Middle frontal gyrus (tissue), 1 donor: ENCODE results near the gene MAPRE3.

Source experiments
- DNase-seq: peaks from one replicate; pipeline ENCODE4 v3.0.0-alpha.2; 2015; ENCODE audit warnings: low spot score; ENCODE audit errors: extremely low spot score

The MAPRE3 gene

DNA sequence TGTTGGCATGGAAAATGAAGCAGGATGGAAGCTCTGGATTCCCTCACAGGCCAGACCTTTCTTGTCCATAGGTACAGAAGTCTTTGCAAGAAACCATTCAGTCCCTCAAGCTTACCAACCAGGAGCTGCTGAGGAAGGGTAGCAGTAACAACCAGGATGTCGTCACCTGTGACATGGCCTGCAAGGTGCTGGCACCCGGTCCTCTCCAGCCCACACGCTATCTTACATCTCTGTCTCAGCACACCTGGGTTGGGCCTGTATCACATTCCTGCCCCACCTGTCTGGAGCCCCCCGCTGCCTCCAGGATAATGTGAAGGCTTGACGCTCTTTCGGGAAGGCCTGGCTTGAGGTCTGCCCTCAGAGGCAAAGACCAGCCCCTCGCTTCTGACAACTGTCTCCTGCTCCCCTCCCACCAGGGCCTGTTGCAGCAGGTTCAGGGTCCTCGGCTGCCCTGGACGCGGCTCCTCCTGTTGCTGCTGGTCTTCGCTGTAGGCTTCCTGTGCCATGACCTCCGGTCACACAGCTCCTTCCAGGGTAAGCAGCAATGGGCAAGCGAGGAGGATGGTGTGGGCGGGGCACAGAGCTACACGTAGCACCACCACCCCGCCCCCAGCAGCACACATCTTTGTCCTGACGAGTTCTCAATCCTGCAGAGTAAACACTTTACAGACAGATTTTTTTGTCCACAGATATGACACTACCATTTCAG lies 68.3 kb downstream of the MAPRE3 start:
- DNase-seq: no peak

GRCh38 chr2:27039426-27039825 lies 69.0 kb downstream of the MAPRE3 start:
- DNase-seq: no peak

- DNase-seq: no peak
Observed at GRCh38 chr2:27039871-27040270, 69.4 kb downstream of the MAPRE3 start.

- DNase-seq: no peak
Observed at GRCh38 chr2:27040282-27040681, 69.8 kb downstream of the MAPRE3 start.

GRCh38 chr2:27041752-27042151 lies 71.3 kb downstream of the MAPRE3 start:
- DNase-seq: no peak

GRCh38 chr2:27042159-27042661 lies 71.8 kb downstream of the MAPRE3 start:
- no peak for DNase-seq

- DNase-seq: no peak
Observed at GRCh38 chr2:27042985-27043634, 72.7 kb downstream of the MAPRE3 start.

GRCh38 chr2:27049422-27050280 lies 79.2 kb downstream of the MAPRE3 start:
- DNase-seq: no peak

GRCh38 chr2:27050281-27050995 lies 80.0 kb downstream of the MAPRE3 start:
- peak; percentile 95 for DNase-seq

DNA sequence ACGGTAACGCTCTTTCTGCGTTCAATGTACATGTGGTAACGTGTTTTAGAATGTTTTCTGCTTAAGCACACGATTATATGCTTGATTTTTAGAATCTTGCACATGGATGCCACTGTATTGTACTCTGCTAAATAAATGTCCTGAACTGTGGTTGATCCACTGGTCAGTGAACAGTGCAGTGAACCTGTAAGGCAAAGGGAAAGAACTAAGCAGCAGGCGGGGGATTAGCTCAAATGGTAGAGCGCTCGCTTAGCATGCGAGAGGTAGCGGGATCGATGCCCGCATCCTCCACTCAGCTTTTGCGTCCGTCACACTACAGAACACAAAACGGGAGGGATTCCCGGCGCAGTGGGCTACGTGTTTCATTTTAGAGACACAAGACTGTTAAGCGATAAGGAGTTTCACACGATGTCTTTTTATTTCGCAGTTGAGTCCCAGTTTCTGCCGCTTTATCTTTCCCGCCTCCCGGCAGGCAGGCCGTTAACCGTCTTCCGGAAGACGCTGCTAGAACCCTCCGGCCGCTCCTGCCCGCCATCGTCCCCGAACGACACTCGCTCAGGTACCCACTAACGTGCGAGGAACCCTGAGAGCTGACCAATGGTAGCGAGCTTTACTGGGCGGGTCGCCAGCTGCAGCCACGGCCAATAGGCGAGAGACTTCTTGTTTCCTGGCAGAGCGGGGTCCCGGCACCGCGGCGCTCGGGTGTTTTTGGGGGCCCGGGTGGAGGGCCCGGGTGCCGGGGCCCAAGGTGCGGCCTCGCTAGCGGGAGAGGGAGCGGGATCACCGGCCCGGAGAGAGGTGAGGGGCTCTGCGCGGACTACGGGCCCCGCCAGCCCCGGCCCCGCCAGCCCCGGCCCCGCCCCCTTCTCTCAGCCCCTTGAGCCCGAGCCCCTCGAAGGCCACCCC lies 80.8 kb downstream of the MAPRE3 start, which contains the start of gene AGBL5:
TSS of gene AGBL5 (plus strand) at position 673 of the 906 bp plus-strand sequence. CDS start 1,291 bp downstream, outside the sequence.
- peak; percentile 91 for DNase-seq

DNA sequence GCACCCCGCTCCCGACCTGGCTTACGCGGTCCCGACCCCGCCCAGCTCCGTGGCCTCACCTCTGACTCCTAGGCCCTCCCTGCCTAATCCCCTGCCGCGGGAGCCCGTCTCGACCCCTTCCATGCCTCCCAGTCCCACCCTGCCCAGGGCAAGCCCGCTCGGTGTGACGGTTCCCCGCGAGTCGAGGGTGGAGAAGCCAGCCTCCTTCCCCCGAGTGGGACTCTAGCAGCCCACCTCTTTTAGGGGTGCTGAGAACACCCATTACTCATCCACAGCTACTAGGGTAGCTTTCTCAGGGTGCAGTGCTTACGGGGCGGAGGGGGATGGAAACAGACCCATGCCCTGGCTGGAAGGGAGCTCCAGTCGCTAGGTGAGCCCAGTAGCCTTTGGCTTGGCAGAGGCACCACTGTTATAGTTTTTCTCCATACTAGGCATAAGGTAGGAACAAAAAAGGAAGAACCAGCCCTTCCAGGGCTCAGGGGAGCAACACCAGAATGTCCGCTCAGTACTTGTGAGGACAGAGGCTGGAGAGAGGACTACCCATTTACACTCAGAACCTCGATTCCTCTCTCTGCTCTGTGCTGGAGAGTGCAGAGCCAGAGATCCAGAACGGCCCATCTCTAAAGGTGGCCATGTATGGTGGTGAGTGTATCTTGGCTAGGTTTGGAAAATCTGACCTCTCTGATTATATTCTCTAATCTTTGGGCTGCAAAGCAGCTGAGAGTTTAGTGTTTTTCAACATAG lies 81.6 kb downstream of the MAPRE3 start:
- DNase-seq: no peak

DNA sequence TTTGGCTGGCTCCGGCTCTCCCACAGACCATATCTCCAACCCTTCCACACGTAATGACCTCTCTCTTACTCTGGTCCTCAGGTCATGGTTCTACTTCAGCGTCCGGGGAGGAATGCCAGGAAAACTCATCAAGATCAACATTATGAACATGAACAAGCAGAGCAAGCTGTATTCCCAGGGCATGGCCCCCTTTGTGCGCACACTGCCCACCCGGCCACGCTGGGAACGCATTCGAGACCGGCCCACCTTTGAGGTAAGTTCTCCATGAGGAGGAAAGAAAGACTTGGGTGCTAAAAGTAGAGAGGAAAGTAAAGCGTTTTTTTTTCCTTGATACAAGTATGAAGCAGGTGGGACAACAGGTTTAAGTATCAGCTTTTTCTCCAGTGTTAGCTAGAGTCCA lies 82.9 kb downstream of the MAPRE3 start:
- DNase-seq: no peak

GRCh38 chr2:27053776-27054175 lies 83.3 kb downstream of the MAPRE3 start:
- no peak for DNase-seq

DNA sequence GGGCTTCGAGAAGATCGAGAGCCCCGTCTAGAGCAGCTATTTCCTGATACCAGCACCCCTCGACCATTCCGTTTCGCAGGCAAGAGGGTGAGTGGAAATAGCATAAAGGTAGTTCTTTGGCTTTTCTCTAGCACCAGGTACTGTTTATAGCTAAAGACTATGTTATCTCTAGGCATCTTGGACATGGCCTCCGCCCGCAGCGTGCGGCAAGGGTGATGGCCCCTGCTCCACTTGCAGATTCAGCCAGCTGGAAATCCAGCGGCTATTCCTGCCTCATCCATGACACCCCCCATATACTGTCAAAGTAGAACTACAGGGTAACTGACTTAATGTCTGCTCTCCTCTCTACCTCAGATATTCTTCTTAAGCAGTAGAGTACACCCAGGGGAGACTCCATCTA lies 84.3 kb downstream of the MAPRE3 start:
- no peak for DNase-seq

DNA sequence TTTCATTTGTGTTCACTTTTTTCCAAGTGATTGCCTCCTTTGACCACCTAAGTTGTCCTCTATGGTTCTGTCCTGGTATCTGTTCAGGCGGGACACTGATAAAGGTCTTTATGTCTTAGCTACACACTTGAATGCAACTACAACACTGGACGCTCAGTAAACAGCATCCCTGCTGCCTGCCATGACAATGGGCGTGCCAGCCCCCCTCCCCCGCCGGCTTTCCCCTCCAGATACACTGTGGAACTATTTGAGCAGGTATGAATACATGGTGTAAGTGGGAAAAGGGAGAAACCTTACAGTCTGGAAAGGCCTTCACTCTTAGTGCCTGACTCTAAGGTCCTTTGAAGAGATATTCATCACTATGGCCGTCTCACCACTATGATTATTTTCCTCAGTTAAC lies 86.7 kb downstream of the MAPRE3 start:
- no peak for DNase-seq

DNA sequence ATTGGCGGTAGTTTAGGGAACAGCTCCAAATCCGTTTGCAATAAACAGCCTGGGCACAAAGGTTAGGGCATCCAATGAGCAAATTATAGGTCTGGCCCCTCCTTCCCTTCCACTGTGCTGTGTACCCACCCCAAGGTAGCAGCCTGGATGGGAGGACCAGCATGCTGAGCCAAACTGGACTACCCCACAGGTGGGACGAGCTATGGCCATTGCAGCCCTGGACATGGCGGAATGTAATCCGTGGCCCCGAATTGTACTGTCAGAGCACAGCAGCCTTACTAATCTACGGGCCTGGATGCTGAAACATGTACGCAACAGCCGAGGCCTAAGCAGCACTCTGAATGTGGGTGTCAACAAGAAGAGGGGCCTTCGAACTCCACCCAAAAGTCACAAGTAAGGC lies 87.8 kb downstream of the MAPRE3 start:
- no peak for DNase-seq

GRCh38 chr2:27059141-27059820 lies 88.8 kb downstream of the MAPRE3 start:
- DNase-seq: no peak

GRCh38 chr2:27060323-27060722 lies 89.9 kb downstream of the MAPRE3 start:
- no peak for DNase-seq

- no peak for DNase-seq
Observed at GRCh38 chr2:27065128-27065527, 94.7 kb downstream of the MAPRE3 start.
